ENCODE data around the gene PDE3A. TPM values are rescaled to one million over a fixed set of nuclear protein-coding genes. Genes with fewer than 3 reads are reported as not detected.

PDE3A gene
- total and polyA plus RNA-seq, 2 of the 4 experiments (the other 2 are of a cell fraction), result 0.09 to 0.18 TPM

GRCh38 chr12:20592556-20592955 lies 224.2 kb downstream of the PDE3A start:
- Histone ChIP-seq H2AK9ac (replicated peaks; ENCODE audit: low read depth, low read length, poor library complexity) (no peak overlapping the region), H2BK120ac (ENCODE audit: low read depth, low read length) (no peak overlapping the region), H3K18ac (ENCODE audit: low read depth, low read length) (no peak overlapping the region), H3K9me3 (ENCODE audit: control insufficient read depth, insufficient read depth, low read length) (no peaks in the 10 kb centered on the region), H3K4me2 (ENCODE audit: low read depth, low read length) (no peak overlapping the region), H2BK20ac (ENCODE audit: low read depth, low read length) (no peak overlapping the region), H3K56ac (ENCODE audit: extremely low read depth, insufficient read depth, low read length) (no peak overlapping the region), H3K79me1 (ENCODE audit: low read depth in 1 of 2, low read length in 2 of 2) (no peaks in the 10 kb centered on the region), H2BK15ac (ENCODE audit: low read depth, low read length) (no peak overlapping the region), H3K4me1 (ENCODE audit: control insufficient read depth, insufficient read depth, low read length) (no peaks in the 10 kb centered on the region), H4K8ac (ENCODE audit: low read depth in 2 of 2, low read length in 2 of 2) (no peak overlapping the region), H2AK5ac (ENCODE audit: low read depth, low read length) (no peak overlapping the region), H3K27ac (ENCODE audit: insufficient read depth, low read length) (no peak overlapping the region), H3K14ac (replicated peaks; ENCODE audit: low read depth, low read length) (no peak overlapping the region), H3K9me1 (ENCODE audit: insufficient read depth, low read length) (no peaks in the 10 kb centered on the region), H3K23ac (ENCODE audit: low read depth, low read length) (no peak overlapping the region), H3K4me3 (ENCODE audit: insufficient read depth, low read depth, low read length) (no peak overlapping the region), H3K36me3 (ENCODE audit: control insufficient read depth, insufficient read depth, low read length) (no peaks in the 10 kb centered on the region), H3K4ac (ENCODE audit: low read depth, low read length) (no peak overlapping the region), H3K27me3 (ENCODE audit: control insufficient read depth, insufficient read depth, low read length) (no peaks in the 10 kb centered on the region), H4K91ac (ENCODE audit: insufficient read depth, low read depth, low read length) (no peak overlapping the region), H4K20me1 (ENCODE audit: insufficient read depth, low read length) (no peaks in the 10 kb centered on the region), H4K5ac (ENCODE audit: low read depth, low read length) (no peak overlapping the region), H3K9ac (ENCODE audit: low read depth, low read length) (no peak overlapping the region), H2BK5ac (ENCODE audit: low read depth, low read length, poor library complexity, severe bottlenecking) (no peak overlapping the region), H2AFZ (replicated peaks; ENCODE audit: low read length, poor library complexity) (no peak overlapping the region)
- WGBS, 2 experiments (ENCODE audit: extremely low coverage in 2 of 2, insufficient read length in 1 of 2), result no CpG with 5 or more reads among the region's 2 CpGs
- in situ Hi-C loops (cut with MboI; ENCODE audit: low sequenced_read_pairs), result loop anchor here (10.0 kb wide), 2 partner anchors 128 to 838 kb away; no protein-coding TSS in a partner anchor
- POLR2A ChIA-PET (ENCODE audit: unreplicated experiment), result no interaction called here
- intact Hi-C loops (cut with micrococcal nuclease), result no loop called here
- dilution Hi-C loops (cut with HindIII; ENCODE audit: low sequenced_read_pairs, unreplicated experiment), result no loop called here
- ATAC-seq (ENCODE audit: low read depth) (no peak), DNase-seq (no peak)
- CTCF ChIA-PET, result no interaction called here
- TF ChIP-seq MAFK (IDR thresholded peaks at IDR 0.05; ENCODE audit: low read depth, low read length) (no peak), BHLHE40 (IDR thresholded peaks at IDR 0.05; ENCODE audit: low read depth, low read length) (no peak), RFX5 (IDR thresholded peaks at IDR 0.05; ENCODE audit: low read depth, low read length) (no peak), USF2 (IDR thresholded peaks at IDR 0.05; ENCODE audit: low read depth, low read length) (no peak), FOS (IDR thresholded peaks at IDR 0.05; ENCODE audit: low read depth, low read length) (no peak), RAD21 (IDR thresholded peaks at IDR 0.05; ENCODE audit: low read length) (no peak), MXI1 (IDR thresholded peaks at IDR 0.05; ENCODE audit: borderline replicate concordance, low read depth, low read length) (no peak), CEBPB (IDR thresholded peaks at IDR 0.05; ENCODE audit: low read depth, low read length) (no peak), SMC3 (IDR thresholded peaks at IDR 0.05; ENCODE audit: low read depth, low read length) (no peak), CHD1 (IDR thresholded peaks at IDR 0.05; ENCODE audit: low read depth, low read length) (no peak), POLR2A (IDR thresholded peaks at IDR 0.05; ENCODE audit: low read depth, low read length) (no peak), CTCF (conservative IDR thresholded peaks at IDR 0.05; ENCODE audit: low read depth, low read length) (no peak), NFE2L2 (IDR thresholded peaks at IDR 0.05; ENCODE audit: low read depth, low read length) (no peak), RCOR1 (IDR thresholded peaks at IDR 0.05; ENCODE audit: insufficient replicate concordance, low read length) (no peak), ELK1 (IDR thresholded peaks at IDR 0.05; ENCODE audit: borderline replicate concordance, low read depth, low read length) (no peak), MAZ (IDR thresholded peaks at IDR 0.05; ENCODE audit: borderline replicate concordance, low read depth, low read length) (no peak)
- BruUV-seq (replicated peaks), result no TSS peak

Measured in IMR-90 (cell line).